ENCODE measurements around the gene MEAK7. TPM values are rescaled to one million over a fixed set of nuclear protein-coding genes. Genes with fewer than 3 reads are reported as not detected.

Gene MEAK7
- total RNA-seq, 1 donor from 2014 or later, result 18.4 TPM

- H4K20me1 ChIP-seq (ENCODE audit: low read depth), result no peaks in the 10 kb centered on the region
- H2AFZ ChIP-seq (replicated peaks), result no peak overlapping the region
- H3K36me3 ChIP-seq, result no peaks in the 10 kb centered on the region
- no peaks in the 10 kb centered on the region for H3K9me3 ChIP-seq (ENCODE audit: low read depth)
- no peaks in the 10 kb centered on the region for H3K79me2 ChIP-seq (ENCODE audit: low read depth)
- Mint-ChIP-seq H3K4me3 (no peak overlapping the region), H3K9me3 (no peaks in the 10 kb centered on the region), H3K27me3 (ENCODE audit: insufficient read depth, low read depth) (peaks cover 22% of the 10 kb centered on the region), H3K36me3 (no peaks in the 10 kb centered on the region), H3K4me1 (peaks cover 68% of the 10 kb centered on the region), H3K27ac (peak overlapping the region; percentile 91)
- DNase-seq (ENCODE audit: low spot score), result no peak
- peaks cover 6% of the 10 kb centered on the region for H3F3A ChIP-seq (ENCODE audit: low read depth)
- H3K27me3 ChIP-seq, result no peaks in the 10 kb centered on the region
- H3K4me3 ChIP-seq, result no peak overlapping the region
- H3K9ac ChIP-seq, result no peak overlapping the region
- peaks cover 10% of the 10 kb centered on the region for H3K4me1 ChIP-seq
- TF ChIP-seq EZH2 (IDR thresholded peaks at IDR 0.05), result no peak
- no peak overlapping the region for H3K4me2 ChIP-seq
- no peak overlapping the region for H3K27ac ChIP-seq
Measured at GRCh38 chr16:84513123-84513522, 8.7 kb upstream of the MEAK7 start.

- Mint-ChIP-seq H3K9me3 (no peaks in the 10 kb centered on the region), H3K4me1 (peaks cover 60% of the 10 kb centered on the region), H3K4me3 (no peak overlapping the region), H3K27me3 (ENCODE audit: insufficient read depth, low read depth) (peaks cover 20% of the 10 kb centered on the region), H3K27ac (peak overlapping the region; percentile 42), H3K36me3 (no peaks in the 10 kb centered on the region)
- no peak for DNase-seq (ENCODE audit: low spot score)
- Histone ChIP-seq H3K4me1 (peaks cover 10% of the 10 kb centered on the region), H3K9ac (no peak overlapping the region), H3K27ac (no peak overlapping the region), H3K79me2 (ENCODE audit: low read depth) (no peaks in the 10 kb centered on the region), H3K27me3 (no peaks in the 10 kb centered on the region), H3K9me3 (ENCODE audit: low read depth) (no peaks in the 10 kb centered on the region), H3K4me3 (no peak overlapping the region), H3K4me2 (no peak overlapping the region), H3F3A (ENCODE audit: low read depth) (peaks cover 6% of the 10 kb centered on the region), H4K20me1 (ENCODE audit: low read depth) (no peaks in the 10 kb centered on the region), H2AFZ (replicated peaks) (no peak overlapping the region), H3K36me3 (no peaks in the 10 kb centered on the region)
- no peak for TF ChIP-seq EZH2phosphoT487 (IDR thresholded peaks at IDR 0.05)
- TF ChIP-seq EZH2 (IDR thresholded peaks at IDR 0.05), result no peak
- no peak for TF ChIP-seq CTCF (IDR thresholded peaks at IDR 0.05)
Measured at GRCh38 chr16:84511831-84512230, 7.4 kb upstream of the MEAK7 start.

DNA sequence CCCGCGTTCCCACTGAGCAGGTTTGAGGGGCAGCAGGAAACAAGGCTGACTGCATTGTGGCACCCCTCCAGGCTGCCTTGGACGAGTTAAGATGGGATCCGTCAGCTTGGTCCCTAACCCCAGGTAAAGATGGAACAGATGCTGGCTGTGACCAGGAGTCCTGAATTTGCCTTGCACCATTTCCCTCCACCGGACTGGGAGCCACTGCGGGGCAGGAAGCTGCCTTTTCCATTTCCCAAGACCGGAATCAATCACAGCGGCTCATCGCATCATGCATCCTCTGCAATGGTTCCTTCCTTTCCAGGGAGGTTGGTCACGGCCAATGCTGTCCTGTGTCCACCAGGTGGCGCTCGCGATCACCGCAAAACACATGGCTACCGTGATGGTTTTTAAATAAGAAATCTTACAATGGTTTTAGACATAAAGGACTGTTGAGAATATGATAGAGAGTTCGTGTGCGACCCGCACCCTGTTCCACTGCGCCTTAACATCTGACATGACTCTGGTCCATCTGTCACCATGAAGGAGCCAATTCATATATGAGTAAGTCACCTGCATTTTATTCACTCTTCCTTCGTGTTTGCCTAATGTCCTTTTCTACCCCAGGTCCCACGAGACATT lies 6.8 kb upstream of the MEAK7 start:
- peak overlapping the region; percentile 52 for H3K4me3 Mint-ChIP-seq
- H3K9ac ChIP-seq, result no peak overlapping the region
- no peaks in the 10 kb centered on the region for H3K9me3 Mint-ChIP-seq
- no peaks in the 10 kb centered on the region for H3K79me2 ChIP-seq (ENCODE audit: low read depth)
- peak; percentile 84 for DNase-seq (ENCODE audit: low spot score)
- peak overlapping the region; percentile 52 for H3K4me2 ChIP-seq
- H3K27me3 Mint-ChIP-seq (ENCODE audit: insufficient read depth, low read depth), result peaks cover 17% of the 10 kb centered on the region
- no peaks in the 10 kb centered on the region for H3K9me3 ChIP-seq (ENCODE audit: low read depth)
- peak overlapping the region; percentile 26 for H2AFZ ChIP-seq (replicated peaks)
- H3F3A ChIP-seq (ENCODE audit: low read depth), result peaks cover 6% of the 10 kb centered on the region
- H3K27ac Mint-ChIP-seq, result peak overlapping the region; percentile 42
- no peaks in the 10 kb centered on the region for H3K36me3 ChIP-seq
- no peaks in the 10 kb centered on the region for H3K27me3 ChIP-seq
- H3K36me3 Mint-ChIP-seq, result no peaks in the 10 kb centered on the region
- H3K4me3 ChIP-seq, result no peak overlapping the region
- no peak overlapping the region for H3K27ac ChIP-seq
- H3K4me1 ChIP-seq, result peaks cover 10% of the 10 kb centered on the region
- H4K20me1 ChIP-seq (ENCODE audit: low read depth), result no peaks in the 10 kb centered on the region
- H3K4me1 Mint-ChIP-seq, result peaks cover 55% of the 10 kb centered on the region
- TF ChIP-seq EZH2 (IDR thresholded peaks at IDR 0.05), result no peak
- peak; percentile 98 for TF ChIP-seq CTCF (IDR thresholded peaks at IDR 0.05)

All from neural progenitor cell (in vitro differentiated cells).